ENCODE measurements around the gene IQSEC3.

Gene IQSEC3

GRCh38 chr12:163406-163986 is 96.9 kb downstream of the IQSEC3 start:
- no peak for DNase-seq (ENCODE audit: low read depth)

- no peak for DNase-seq (ENCODE audit: low read depth)
These were observed 97.6 kb downstream of the IQSEC3 start for GRCh38 chr12:164207-164606.

GRCh38 chr12:165862-166368 is 99.3 kb downstream of the IQSEC3 start:
- DNase-seq (ENCODE audit: low read depth), result no peak

- no peak for DNase-seq (ENCODE audit: low read depth)
These were observed 100.0 kb downstream of the IQSEC3 start for GRCh38 chr12:166425-167075.

- DNase-seq (ENCODE audit: low read depth), result no peak
These were observed 101.5 kb downstream of the IQSEC3 start for GRCh38 chr12:167959-168600.

GRCh38 chr12:168763-169525 is 102.4 kb downstream of the IQSEC3 start:
- DNase-seq (ENCODE audit: low read depth), result no peak

GRCh38 chr12:169528-170370 is 103.2 kb downstream of the IQSEC3 start:
- no peak for DNase-seq (ENCODE audit: low read depth)

GRCh38 chr12:170371-171225 is 104.0 kb downstream of the IQSEC3 start:
- no peak for DNase-seq (ENCODE audit: low read depth)

- DNase-seq (ENCODE audit: low read depth), result no peak
These were observed 104.7 kb downstream of the IQSEC3 start for GRCh38 chr12:171276-171675.

GRCh38 chr12:171743-172676 is 105.4 kb downstream of the IQSEC3 start:
- DNase-seq (ENCODE audit: low read depth), result no peak

GRCh38 chr12:172732-173161 is 106.2 kb downstream of the IQSEC3 start:
- DNase-seq (ENCODE audit: low read depth), result no peak

- no peak for DNase-seq (ENCODE audit: low read depth)
These were observed 107.6 kb downstream of the IQSEC3 start for GRCh38 chr12:174124-174523.

GRCh38 chr12:174596-174995 is 108.0 kb downstream of the IQSEC3 start:
- no peak for DNase-seq (ENCODE audit: low read depth)

GRCh38 chr12:175250-175649 is 108.7 kb downstream of the IQSEC3 start:
- no peak for DNase-seq (ENCODE audit: low read depth)

GRCh38 chr12:175759-176158 is 109.2 kb downstream of the IQSEC3 start:
- no peak for DNase-seq (ENCODE audit: low read depth)

GRCh38 chr12:176321-177181 is 110.0 kb downstream of the IQSEC3 start:
- no peak for DNase-seq (ENCODE audit: low read depth)

- DNase-seq (ENCODE audit: low read depth), result no peak
These were observed 110.9 kb downstream of the IQSEC3 start for GRCh38 chr12:177336-177979.
